KG1 (cell line): ENCODE data around the gene ADAM10.

ENCODE experiments used
- DNase-seq: peaks from one replicate; lab custom pipeline; 2025; lab: John Stamatoyannopoulos, UW

Gene ADAM10

DNA sequence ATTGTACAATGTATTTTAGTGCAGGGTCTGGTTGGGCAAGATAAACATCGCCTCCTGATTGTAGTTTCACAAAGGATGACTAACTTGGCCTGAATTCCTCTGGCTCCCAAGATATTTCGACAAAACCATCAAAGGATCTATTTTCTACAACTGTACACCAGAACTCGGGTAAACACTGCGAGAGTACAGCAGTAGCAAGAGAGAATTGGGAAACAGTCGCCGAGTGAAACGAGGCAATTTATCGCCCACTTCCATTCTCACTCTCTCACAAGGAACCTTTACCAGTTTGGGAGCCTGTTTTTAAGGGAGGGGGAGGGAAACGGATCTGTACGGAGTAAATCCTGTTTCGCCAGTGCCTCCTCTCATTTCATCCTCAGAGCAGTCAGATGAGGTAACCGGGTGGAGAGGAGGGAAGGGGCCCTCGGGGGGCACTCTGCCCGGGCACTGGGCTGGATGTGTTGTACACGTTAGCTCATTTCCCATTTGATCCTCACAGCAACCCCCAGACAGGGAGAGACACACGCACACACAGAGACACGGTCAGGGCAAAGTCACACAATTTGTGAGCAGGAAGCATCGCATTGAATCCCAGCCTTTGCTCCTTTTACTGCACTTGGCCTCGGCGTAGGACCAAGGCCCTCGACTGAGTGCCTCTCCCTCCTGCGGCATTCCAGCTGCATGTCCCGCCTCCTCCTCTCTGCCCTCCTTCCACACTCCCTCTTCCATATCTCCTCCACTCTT, 197.6 kb downstream of the ADAM10 start:
- DNase-seq: no peak

DNA sequence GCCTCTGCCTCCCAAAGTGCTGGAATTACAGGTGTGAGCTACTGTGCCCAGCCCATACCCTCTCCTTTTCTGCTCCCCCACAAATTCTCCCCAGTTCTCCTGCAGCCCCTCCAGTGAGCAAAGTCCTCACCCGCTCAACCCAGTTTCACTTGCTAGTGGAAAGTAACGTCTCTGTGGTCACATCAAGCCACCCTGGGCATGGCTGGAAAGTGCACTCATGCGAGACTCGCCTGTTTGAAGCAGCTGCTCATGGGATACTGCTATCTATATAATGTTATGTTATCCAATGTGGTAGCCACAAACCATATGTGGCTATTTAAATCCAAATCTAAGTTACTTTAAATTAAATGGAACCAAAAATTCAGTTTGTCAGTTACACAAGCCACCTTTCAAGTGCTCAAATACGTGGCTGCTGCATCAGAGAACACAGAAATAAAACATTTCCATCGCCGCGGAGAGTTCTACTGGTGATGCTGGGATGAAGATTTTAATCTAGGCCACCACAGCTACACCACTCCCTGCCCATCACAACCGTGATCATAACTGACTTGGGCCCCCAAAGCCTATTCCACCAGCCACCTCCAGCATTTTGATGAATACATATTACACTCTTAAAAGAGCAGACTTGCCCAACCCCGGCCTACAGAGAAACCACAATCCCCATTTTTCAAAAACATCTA, 198.3 kb downstream of the ADAM10 start:
- DNase-seq: no peak

DNA sequence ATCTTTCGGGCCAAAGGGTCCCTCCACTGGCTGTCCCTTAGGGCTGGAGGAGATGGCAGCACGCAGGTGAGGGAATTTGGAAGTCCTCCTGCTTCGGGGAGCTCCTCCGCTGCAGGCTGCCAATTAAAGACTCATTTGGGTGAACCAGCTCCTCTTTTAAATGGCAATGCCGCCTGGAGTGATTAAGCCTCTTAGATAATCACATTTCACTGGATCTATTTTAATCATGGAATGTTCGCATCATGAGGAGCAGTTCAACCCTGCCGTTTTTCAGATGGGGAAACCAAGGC, 199.8 kb downstream of the ADAM10 start:
- no peak for DNase-seq

DNA sequence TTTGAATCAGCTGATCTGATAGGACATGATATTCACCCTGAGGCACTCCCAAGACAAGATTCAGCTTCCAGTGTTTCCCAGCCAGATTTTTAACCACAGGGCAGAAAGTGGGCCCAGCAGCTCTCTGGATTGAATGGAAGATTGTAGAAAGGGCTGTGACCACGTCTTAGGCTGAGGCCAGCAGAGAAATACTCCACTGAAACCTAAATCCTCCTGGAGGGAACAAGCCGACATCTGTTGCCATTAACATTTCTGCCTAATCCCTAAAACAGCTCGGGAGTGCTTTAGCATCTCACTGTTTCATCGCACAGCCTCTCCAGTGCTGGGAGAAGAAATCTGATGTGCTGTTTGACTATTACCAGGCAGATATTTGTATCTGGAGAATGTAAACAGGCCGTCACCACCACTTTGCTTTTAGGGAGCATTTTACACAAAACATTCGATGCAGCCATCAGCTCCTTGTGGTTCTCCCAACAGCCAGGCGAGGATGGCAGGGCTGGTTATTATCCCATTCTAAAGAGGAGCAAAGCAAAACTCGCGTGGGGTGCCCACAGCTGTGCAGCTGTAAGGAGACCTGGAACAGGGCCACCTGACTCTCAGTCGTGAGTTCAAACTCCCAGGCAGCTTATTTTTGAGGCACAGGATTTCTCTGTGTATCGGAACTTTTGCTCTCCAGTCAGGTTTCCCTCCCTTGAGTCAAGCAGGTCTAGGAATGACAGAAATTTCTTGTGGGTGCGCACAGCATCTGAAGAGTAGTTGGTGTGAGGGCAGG, 200.3 kb downstream of the ADAM10 start:
- DNase-seq: no peak

DNA sequence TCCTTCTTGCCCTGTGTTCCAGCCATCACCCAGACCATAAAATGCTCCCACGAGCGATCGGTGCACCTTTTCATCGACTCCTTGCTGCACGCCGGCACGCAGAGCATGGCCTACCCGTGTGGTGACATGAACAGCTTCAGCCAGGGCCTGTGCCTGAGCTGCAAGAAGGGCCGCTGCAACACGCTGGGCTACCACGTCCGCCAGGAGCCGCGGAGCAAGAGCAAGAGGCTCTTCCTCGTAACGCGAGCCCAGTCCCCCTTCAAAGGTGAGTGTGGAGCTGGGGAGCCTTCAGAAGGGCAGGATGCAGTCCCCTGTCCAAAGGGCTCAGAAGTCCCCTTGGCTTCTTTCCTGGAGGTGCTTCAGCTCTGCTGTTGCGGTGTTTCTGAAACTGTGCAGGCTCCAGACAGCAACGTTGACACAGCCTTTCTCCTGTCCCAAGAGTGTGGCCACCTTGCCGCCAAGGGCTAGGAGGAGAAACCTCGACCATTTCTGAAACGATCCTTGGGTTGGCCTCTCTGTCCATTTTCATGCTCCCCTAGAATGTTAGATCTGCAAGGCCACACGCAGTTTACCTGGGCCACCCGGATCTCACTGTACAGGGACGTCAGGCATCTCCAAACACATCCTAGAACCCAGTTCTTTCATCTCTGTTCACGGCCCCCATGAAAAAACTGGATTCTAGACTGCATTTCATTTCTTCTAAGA, 201.0 kb downstream of the ADAM10 start:
- DNase-seq: no peak

DNA sequence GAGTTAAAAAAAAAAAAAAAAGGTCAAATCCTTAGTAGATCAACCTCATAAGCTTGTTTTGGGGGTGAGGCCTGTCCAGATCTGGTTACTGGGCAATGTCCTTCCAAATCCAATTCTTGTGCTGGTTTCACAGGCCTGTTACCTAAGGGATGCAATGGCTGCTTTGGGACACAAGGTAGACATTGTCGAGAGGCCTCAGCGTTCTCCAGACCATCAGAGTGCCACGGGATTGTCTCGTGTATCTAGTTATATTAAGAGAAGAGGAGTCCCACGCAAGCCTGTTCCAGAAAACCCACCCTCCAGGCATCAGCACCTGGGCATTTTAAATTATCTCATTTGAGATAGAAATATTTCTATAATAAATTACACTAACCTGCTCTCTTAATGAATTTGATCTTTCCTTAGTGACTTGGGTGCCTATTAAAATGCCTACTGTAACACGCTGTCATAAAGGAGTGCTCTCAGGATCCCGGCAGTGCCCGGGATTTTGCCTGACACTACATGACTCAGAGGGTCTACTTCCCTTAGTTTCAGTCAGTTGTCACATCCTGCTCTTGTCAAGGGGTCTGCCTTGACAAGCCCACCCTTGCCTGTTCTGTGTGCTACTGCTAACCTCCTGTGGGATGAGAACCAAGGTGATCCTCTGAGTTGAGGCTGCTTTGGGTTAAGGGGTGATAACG, 201.7 kb downstream of the ADAM10 start:
- no peak for DNase-seq

DNA sequence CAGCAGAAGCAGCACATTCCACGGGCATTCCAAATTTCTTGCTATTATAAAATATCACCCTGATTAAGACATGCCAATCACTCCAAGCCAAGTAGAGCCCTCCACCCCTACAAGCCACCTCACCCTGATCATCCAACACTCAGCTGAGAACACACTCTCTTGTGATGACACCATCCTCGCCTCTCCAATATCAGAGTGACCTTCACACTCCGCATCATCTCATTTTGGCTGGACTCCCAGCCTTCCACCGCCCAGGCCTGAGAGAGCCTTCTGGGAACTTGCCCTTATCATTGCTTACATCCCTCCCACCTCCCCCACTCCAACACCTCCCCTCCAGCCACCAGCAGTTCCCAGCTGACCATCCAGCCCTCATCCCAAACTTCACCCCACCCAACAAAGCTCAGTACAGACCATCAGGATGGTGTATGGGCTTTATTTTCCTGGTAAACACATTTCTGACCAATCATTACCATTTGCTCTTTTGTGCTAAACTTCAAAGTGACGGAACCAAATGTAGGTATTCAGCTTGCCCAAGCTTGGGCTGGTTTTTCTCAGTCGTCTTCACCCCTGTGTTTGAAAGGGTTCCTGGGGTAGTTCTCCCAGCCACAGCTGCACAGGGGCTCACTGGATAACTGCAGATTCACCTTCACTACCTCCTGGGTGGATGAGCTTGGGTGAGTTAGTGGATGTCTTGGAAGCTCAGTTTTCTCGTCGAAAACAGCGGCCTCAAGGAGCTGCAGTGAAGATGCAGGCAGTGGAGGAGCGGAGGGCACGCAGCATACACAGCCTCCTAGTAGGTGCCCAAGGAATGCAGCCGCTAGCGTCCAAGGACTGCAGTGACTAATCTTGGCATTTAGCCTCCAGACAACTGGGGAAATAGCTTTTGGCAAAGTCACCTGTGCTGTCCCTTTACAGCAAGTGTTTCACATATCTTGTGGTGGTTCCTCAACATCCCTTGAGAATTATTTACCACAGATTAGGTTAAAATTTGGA, 202.6 kb downstream of the ADAM10 start:
- DNase-seq: no peak

DNA sequence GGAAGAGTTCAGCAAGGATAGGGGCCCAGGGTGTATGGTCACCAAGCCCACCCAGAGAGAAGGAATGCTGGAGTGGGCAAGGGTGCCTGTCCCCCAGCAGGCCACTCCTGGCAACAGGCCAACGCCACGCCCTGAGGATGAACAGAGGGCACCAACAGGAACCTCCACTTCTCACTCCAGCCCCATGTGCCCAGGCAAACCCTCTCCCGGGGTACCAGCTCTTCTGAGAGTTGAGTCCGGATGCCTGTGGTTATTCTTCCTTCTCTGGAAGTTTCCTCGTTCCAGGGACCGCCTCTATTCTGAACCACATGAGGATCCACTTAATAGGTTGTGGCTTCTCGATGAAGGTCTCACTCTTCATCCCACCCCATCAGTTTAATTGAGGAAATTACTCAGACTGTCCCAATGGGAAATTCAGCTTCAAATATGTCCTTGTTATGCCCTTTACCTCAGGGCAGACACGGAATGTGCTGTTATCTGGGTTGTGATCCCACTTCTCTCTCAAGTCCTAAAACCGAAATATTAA, 203.4 kb downstream of the ADAM10 start:
- no peak for DNase-seq

DNA sequence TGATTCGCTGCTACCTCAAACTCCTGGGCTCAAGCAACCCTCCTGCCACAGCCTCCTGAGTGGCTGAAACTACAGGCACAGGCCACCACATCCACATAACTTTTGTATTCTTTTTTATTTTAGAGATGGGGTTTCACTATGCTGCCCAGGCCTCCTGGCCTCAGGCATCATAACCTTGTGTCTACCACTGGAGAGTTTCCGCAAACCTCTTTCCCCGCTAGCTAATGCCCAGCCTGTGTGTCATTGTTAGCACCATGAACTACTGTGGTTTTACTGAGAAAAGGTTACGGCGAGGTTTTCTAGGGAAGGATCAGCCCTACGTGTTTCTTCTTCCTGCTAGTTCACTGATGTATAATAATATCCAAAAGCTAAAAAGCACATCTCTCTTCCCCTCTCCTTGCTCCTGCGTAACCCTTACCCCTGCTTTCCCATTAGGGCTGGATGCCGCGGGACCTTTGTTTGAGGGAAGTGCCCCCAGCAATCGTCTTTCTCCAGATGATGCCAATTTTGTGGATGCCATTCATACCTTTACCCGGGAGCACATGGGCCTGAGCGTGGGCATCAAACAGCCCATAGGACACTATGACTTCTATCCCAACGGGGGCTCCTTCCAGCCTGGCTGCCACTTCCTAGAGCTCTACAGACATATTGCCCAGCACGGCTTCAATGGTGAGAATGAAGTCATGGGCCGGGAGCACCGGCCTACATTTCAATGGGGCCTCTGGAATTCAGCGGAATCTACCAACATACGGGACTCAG, 204.0 kb downstream of the ADAM10 start:
- no peak for DNase-seq

DNA sequence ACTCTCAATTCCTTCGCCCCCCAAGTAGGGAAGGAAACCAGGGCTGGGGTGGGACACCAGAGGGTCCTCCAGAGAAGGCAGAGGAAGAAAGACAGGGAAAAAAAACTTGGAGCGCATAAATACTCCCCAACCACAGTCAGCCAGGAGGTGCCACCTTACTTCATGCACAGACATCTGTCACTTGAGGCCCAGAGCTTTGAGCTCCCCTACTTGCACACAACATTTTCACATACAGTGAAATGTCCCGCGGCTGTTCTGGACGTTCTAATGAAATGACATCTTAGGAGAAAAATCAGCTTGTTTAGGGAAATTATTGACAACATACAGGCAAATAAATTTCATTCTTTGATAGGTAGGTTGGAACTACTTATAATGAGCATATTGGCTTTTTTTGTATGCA, 204.8 kb downstream of the ADAM10 start:
- DNase-seq: no peak

DNA sequence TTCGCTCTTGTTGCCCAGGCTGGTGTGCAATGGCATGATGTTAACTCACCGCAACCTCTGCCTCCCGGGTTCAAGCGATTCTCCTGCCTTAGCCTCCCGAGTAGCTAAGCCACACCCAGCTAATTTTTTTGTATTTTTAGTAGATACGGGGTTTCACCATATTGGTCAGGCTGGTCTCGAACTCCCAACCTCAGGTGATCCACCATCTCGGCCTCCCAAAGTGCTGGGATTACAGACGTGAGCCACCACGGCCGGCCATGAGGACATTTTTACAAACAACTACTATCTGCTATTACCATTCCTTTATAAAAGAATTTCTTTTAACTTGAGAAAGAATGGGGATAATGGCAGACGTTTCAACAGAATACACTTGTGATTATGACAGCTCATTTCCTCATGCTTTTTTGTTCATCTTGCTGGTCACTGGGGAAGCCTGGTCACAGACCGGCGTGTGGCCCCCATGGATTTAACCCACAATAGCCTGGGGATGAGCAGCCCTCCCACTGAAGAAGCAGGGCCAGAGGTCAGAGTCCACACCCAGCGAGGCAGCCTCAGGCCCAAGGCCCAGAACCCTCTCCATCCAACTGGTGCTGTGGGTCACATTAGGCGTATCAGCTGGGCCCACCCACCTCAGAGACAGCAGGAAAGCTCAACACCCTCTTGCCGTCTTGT, 205.7 kb downstream of the ADAM10 start:
- no peak for DNase-seq

DNA sequence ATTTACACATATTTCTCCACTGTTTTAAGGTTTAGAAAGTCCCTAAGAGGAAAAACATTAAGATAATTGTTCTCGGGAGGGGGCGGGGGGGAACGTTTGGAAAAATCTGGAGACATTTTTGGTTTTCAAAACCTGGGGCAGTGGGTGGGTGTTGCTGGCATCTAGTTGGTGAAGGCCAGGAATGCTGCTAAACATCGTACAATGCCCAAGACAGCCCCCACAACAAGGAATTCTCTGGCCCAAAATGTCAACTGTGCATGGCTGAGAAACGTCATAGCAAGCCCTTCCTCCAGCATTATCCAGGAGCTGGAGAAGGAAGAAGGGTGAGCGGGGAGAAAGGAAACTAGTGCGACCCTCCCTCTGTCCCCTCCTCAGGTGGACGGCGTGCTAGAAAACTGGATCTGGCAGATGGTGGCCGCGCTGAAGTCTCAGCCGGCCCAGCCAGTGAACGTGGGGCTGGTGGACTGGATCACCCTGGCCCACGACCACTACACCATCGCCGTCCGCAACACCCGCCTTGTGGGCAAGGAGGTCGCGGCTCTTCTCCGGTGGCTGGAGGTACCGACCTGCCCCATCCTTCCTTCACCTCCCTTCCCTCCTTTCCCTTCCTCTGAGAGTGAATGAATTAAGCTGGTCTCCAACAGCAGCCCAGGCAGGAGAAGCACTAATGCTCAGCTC, 208.0 kb downstream of the ADAM10 start:
- no peak for DNase-seq

DNA sequence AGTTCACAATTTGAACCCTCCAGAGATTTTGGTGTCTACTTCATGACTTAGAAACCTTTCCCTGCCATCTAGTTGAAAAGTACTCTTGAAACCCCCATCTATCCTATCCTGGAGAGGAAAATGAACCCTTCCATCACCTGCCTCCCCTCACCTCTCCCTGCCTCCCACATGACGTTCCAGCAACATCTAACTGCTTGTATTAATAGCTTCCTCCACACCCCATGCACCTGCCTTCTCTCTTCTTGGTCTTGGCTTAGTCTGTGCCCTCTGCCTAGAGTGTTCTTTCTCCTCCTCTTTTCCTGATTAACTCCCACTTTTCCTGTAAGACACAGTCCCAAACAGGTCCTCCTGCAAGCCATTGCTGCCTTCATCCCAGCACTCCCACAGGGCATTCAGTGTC, 210.0 kb downstream of the ADAM10 start:
- no peak for DNase-seq

DNA sequence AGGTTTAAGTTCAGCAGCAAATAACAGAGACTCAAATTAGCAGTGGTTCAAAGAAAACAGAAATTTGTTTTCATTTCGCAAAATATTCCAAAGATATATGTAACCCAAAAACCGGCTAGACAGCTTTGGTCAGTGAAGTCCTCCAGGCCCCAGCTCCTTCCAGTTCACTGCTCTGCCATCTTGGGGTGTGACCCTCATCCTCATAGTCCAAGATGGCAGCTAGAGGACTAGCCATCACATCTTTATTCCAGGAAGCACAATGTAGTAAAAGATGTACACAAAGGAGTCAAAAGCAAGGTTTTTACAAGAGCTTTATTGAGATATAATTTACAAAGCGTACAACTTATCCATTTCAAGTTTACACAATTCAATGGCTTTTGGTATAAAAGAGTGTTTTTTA, 210.6 kb downstream of the ADAM10 start:
- DNase-seq: no peak
